ENCODE data around the gene SMYD5. TPM values are rescaled to one million over a fixed set of nuclear protein-coding genes. Genes with fewer than 3 reads are reported as not detected.

The SMYD5 gene
- polyA plus RNA-seq, 4 donors, result 28.9 to 36.4 (median 33.6) TPM

Other genes with a start within 250 kb of the SMYD5 start
- gene SFXN5, start 142.5 kb upstream of the SMYD5 start, polyA plus RNA-seq (ENCODE audit: insufficient read length in 4 of 4), result 10 to 100 TPM in 3 of 4 donors, 1 to 10 TPM in 1; 8.6 to 32.0 (median 23.4) TPM
- 10 to 100 TPM; 15.6 to 48.1 (median 40.2) TPM for gene RAB11FIP5, start 101.3 kb upstream of the SMYD5 start, polyA plus RNA-seq (ENCODE audit: insufficient read length in 4 of 4)
- under 1 TPM in 3 of 4 donors, not detected in 1; 0.04 to 0.14 (median 0.10) TPM for gene NOTO, start 11.7 kb upstream of the SMYD5 start, polyA plus RNA-seq (ENCODE audit: insufficient read length in 4 of 4)
- 10 to 100 TPM; 12.1 to 17.4 (median 13.1) TPM for gene PRADC1, start 19.0 kb downstream of the SMYD5 start, polyA plus RNA-seq (ENCODE audit: insufficient read length in 4 of 4)
- gene CCT7, start 20.1 kb downstream of the SMYD5 start, polyA plus RNA-seq (ENCODE audit: insufficient read length in 4 of 4), result 100 to 1,000 TPM; 170 to 273 (median 251) TPM
- 1 to 10 TPM; 1.1 to 2.7 (median 1.8) TPM for gene FBXO41, start 70.2 kb downstream of the SMYD5 start, polyA plus RNA-seq (ENCODE audit: insufficient read length in 4 of 4)
- under 1 TPM in 1 of 4 donors, not detected in 3; 0.15 TPM for gene EGR4, start 79.3 kb downstream of the SMYD5 start, polyA plus RNA-seq (ENCODE audit: insufficient read length in 4 of 4)
- 10 to 100 TPM; 29.2 to 40.7 (median 37.5) TPM for gene ALMS1, start 171.6 kb downstream of the SMYD5 start, polyA plus RNA-seq (ENCODE audit: insufficient read length in 4 of 4)

All from left renal pelvis (tissue), 4 donors.